Measurements from ENCODE around the gene CCDC18.
"Not testable (repeated sequence)": the region's sequence is repeated elsewhere in the genome, so short reads cannot be mapped to it uniquely, and the experiment has no call there.

DNA sequence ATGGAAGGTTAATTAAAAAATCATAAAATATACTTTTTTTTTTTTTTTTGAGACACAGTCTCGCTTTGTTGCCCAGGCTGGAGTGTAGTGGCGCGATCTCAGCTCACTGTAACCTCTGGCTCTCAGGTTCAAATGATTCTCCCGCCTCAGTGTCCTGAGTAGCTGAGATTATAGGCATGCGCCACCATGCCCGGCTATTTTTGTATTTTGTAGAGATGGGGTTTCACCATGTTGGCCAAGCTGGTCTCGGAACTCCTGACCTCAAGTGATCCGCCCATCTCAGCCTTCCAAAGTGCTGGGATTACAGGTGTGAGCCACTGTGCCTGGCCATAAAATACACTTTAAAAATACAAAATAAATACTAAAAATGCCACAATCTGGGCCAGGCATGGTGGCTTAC lies 17.2 kb upstream of the CCDC18 start:
- TF ChIP-seq, protein P1, sequence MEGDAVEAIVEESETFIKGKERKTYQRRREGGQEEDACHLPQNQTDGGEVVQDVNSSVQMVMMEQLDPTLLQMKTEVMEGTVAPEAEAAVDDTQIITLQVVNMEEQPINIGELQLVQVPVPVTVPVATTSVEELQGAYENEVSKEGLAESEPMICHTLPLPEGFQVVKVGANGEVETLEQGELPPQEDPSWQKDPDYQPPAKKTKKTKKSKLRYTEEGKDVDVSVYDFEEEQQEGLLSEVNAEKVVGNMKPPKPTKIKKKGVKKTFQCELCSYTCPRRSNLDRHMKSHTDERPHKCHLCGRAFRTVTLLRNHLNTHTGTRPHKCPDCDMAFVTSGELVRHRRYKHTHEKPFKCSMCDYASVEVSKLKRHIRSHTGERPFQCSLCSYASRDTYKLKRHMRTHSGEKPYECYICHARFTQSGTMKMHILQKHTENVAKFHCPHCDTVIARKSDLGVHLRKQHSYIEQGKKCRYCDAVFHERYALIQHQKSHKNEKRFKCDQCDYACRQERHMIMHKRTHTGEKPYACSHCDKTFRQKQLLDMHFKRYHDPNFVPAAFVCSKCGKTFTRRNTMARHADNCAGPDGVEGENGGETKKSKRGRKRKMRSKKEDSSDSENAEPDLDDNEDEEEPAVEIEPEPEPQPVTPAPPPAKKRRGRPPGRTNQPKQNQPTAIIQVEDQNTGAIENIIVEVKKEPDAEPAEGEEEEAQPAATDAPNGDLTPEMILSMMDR (IDR thresholded peaks at IDR 0.05 in 4 of 5, conservative IDR thresholded peaks at IDR 0.05 in 1 of 5) = not testable (repeated sequence)
- not testable (repeated sequence) for TF ChIP-seq POLR2A (IDR thresholded peaks at IDR 0.05)
